ENCODE measurements around the gene ACY1.

DNA sequence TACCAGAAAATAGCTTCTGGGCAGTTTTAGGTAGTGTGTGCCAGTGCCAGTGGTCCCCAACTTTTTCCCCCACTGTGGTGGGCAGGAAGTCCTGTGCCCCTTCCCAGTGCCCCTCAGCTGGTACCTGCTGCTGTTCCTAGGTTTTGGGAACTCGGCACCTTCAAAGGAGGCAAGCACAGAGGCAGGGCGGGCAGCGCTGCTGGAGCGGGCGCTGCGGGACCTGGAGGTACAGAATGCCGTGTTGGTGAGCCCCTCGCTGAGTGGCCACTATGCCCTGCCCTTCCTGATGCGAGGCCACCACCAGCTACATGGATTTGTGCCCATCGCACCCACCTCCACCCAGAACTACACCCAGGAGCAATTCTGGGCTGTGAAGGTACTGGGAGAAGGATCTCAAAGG lies 3.1 kb upstream of the ACY1 start:
- TF ChIP-seq, protein P1, sequence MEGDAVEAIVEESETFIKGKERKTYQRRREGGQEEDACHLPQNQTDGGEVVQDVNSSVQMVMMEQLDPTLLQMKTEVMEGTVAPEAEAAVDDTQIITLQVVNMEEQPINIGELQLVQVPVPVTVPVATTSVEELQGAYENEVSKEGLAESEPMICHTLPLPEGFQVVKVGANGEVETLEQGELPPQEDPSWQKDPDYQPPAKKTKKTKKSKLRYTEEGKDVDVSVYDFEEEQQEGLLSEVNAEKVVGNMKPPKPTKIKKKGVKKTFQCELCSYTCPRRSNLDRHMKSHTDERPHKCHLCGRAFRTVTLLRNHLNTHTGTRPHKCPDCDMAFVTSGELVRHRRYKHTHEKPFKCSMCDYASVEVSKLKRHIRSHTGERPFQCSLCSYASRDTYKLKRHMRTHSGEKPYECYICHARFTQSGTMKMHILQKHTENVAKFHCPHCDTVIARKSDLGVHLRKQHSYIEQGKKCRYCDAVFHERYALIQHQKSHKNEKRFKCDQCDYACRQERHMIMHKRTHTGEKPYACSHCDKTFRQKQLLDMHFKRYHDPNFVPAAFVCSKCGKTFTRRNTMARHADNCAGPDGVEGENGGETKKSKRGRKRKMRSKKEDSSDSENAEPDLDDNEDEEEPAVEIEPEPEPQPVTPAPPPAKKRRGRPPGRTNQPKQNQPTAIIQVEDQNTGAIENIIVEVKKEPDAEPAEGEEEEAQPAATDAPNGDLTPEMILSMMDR (IDR thresholded peaks at IDR 0.05): no peak
- no peak for TF ChIP-seq POLR2A (IDR thresholded peaks at IDR 0.05)

Data from right lobe of liver (tissue), 4 donors.